H9 (cell line): Measurements from ENCODE around the gene IZUMO2. TPM values are rescaled to one million over a fixed set of nuclear protein-coding genes. Genes with fewer than 3 reads are reported as not detected.
A peak's percentile ranks its signal among the peaks of the same experiment; 100 is the strongest.

ENCODE experiments used
- DNase-seq: peaks from one replicate; pipeline ENCODE4 v3.0.0-alpha.2; 2017
- H2AFZ ChIP-seq: one replicate; pipeline ENCODE4 v1.6.1; 2013; ENCODE audit warnings: mild to moderate bottlenecking, low read length, control low read depth, moderate library complexity
- H2AK5ac ChIP-seq: 2 replicates; pipeline ENCODE4 v1.6.1; 2013; ENCODE audit warnings: low read length, control low read depth, mixed read lengths; ENCODE audit not compliant: insufficient read length
- H2BK120ac ChIP-seq: one replicate; pipeline ENCODE4 v1.6.1; 2013; ENCODE audit warnings: low read depth, mild to moderate bottlenecking, low read length, control low read depth, inconsistent platforms; ENCODE audit not compliant: poor library complexity, severe bottlenecking
- H2BK12ac ChIP-seq: 2 replicates; pipeline ENCODE4 v1.6.1; 2013; ENCODE audit warnings: low read length, control low read depth, mixed read lengths, low read depth; ENCODE audit not compliant: insufficient read length
- H2BK15ac ChIP-seq: 2 replicates; pipeline ENCODE4 v1.6.1; 2013; ENCODE audit warnings: low read depth, low read length, control low read depth
- H2BK20ac ChIP-seq: one replicate; pipeline ENCODE4 v1.6.1; 2013; ENCODE audit warnings: low read depth, mild to moderate bottlenecking, low read length, control low read depth, inconsistent platforms; ENCODE audit not compliant: poor library complexity, severe bottlenecking
- H2BK5ac ChIP-seq: 2 replicates; pipeline ENCODE4 v1.6.1; 2013; ENCODE audit warnings: low read length, control low read depth, mixed read lengths; ENCODE audit not compliant: insufficient read length
- H3K14ac ChIP-seq: 2 replicates; pipeline ENCODE4 v1.6.1; 2013; ENCODE audit warnings: low read length, control low read depth; ENCODE audit not compliant: insufficient read depth
- H3K18ac ChIP-seq: 2 replicates; pipeline ENCODE4 v1.6.1; 2013; ENCODE audit warnings: low read depth, mild to moderate bottlenecking, mixed read lengths, low read length, control low read depth; ENCODE audit not compliant: insufficient read length
- H3K23ac ChIP-seq: 2 replicates; pipeline ENCODE4 v1.6.1; 2013; ENCODE audit warnings: low read length, control low read depth, mixed read lengths, low read depth; ENCODE audit not compliant: insufficient read length
- H3K23me2 ChIP-seq: 2 replicates; pipeline ENCODE4 v1.6.1; 2013; ENCODE audit warnings: low read depth, mild to moderate bottlenecking, mixed read lengths, low read length, control low read depth; ENCODE audit not compliant: insufficient read length, poor library complexity, severe bottlenecking
- H3K27ac ChIP-seq: 2 replicates; pipeline ENCODE4 v1.5.1; 2013; ENCODE audit warnings: low read length, control low read depth, mixed read lengths, low read depth; ENCODE audit not compliant: insufficient read length
- H3K27me3 ChIP-seq: 2 replicates; pipeline ENCODE4 v1.6.1; 2013; ENCODE audit warnings: low read length, control low read depth, inconsistent platforms; ENCODE audit not compliant: insufficient read depth
- H3K4ac ChIP-seq: 2 replicates; pipeline ENCODE4 v1.6.1; 2013; ENCODE audit warnings: low read depth, mild to moderate bottlenecking, control low read depth, inconsistent platforms, low read length, moderate library complexity
- H3K4me1 ChIP-seq: 2 replicates; pipeline ENCODE4 v1.6.1; 2013; ENCODE audit warnings: low read length, control low read depth, inconsistent platforms; ENCODE audit not compliant: insufficient read depth
- H3K4me2 ChIP-seq: 2 replicates; pipeline ENCODE4 v1.6.1; 2013; ENCODE audit warnings: low read length, control low read depth, mixed read lengths; ENCODE audit not compliant: insufficient read length, insufficient read depth
- H3K56ac ChIP-seq: 2 replicates; pipeline ENCODE4 v1.6.1; 2013; ENCODE audit warnings: low read depth, mild to moderate bottlenecking, mixed read lengths, low read length, control low read depth; ENCODE audit not compliant: insufficient read length
- H3K79me1 ChIP-seq: 2 replicates; pipeline ENCODE4 v1.6.1; 2013; ENCODE audit warnings: low read depth, mild to moderate bottlenecking, moderate library complexity, low read length, control low read depth, inconsistent platforms; ENCODE audit not compliant: insufficient read depth, poor library complexity, severe bottlenecking
- H3K79me2 ChIP-seq: 2 replicates; pipeline ENCODE4 v1.6.1; 2013; ENCODE audit warnings: low read length, control low read depth, inconsistent platforms; ENCODE audit not compliant: insufficient read depth
- H3K9ac ChIP-seq: 2 replicates; pipeline ENCODE4 v1.6.1; 2013; ENCODE audit warnings: low read length, control low read depth, mixed read lengths; ENCODE audit not compliant: insufficient read length; ENCODE audit errors: extremely low read depth
- H3K9me3 ChIP-seq: one replicate; pipeline ENCODE4 v1.6.1; 2013; ENCODE audit warnings: low read depth, low read length, inconsistent platforms; ENCODE audit not compliant: control insufficient read depth
- H3T11ph ChIP-seq: one replicate; pipeline ENCODE4 v1.6.1; 2013; ENCODE audit warnings: mild to moderate bottlenecking, low read length, control low read depth, inconsistent platforms
- H4K20me1 ChIP-seq: one replicate; pipeline ENCODE4 v1.6.1; 2013; ENCODE audit not compliant: control insufficient read depth, insufficient read length, insufficient read depth
- H4K5ac ChIP-seq: 2 replicates; pipeline ENCODE4 v1.6.1; 2013; ENCODE audit warnings: low read depth, mild to moderate bottlenecking, mixed read lengths, low read length, control low read depth; ENCODE audit not compliant: insufficient read length
- H4K8ac ChIP-seq: replicated peaks from 2 replicates; pipeline ENCODE4 v1.6.1; 2013; ENCODE audit warnings: low read length, control low read depth, mixed read lengths, low read depth; ENCODE audit not compliant: insufficient read length
- H4K91ac ChIP-seq: 2 replicates; pipeline ENCODE4 v1.6.1; 2013; ENCODE audit warnings: low read depth, mild to moderate bottlenecking, moderate library complexity, mixed read lengths, low read length, control low read depth; ENCODE audit not compliant: insufficient read length
- H3K27ac Mint-ChIP-seq, 3 experiments: 2 replicates in 2 of 3; 3 replicates in 1 of 3; pipeline ENCODE4 v1.8.0; 2020 to 2021; ENCODE audit warnings: mixed read lengths in 3 of 3, mild to moderate bottlenecking in 1 of 3, moderate library complexity in 1 of 3
- H3K27me3 Mint-ChIP-seq: 2 replicates; pipeline ENCODE4 v1.8.0; 2021; ENCODE audit warnings: low read depth, mild to moderate bottlenecking, moderate library complexity, mixed read lengths
- H3K36me3 Mint-ChIP-seq, 3 experiments: 2 replicates in 2 of 3; 3 replicates in 1 of 3; pipeline ENCODE4 v1.8.0; 2020 to 2021; ENCODE audit warnings: low read depth in 3 of 3, mixed read lengths in 3 of 3; ENCODE audit not compliant: insufficient read depth in 1 of 3
- H3K4me1 Mint-ChIP-seq, 2 experiments: 2 replicates each; pipeline ENCODE4 v1.8.0; 2020; ENCODE audit warnings: mixed read lengths in 2 of 2
- H3K4me3 Mint-ChIP-seq, 2 experiments: 2 replicates in 1 of 2; 3 replicates in 1 of 2; pipeline ENCODE4 v1.8.0; 2020 to 2021; ENCODE audit warnings: mild to moderate bottlenecking in 2 of 2, mixed read lengths in 2 of 2, moderate library complexity in 1 of 2
- H3K9me3 Mint-ChIP-seq, 2 experiments: 2 replicates in 1 of 2; 3 replicates in 1 of 2; pipeline ENCODE4 v1.8.0; 2020; ENCODE audit warnings: mild to moderate bottlenecking in 2 of 2, mixed read lengths in 2 of 2, moderate library complexity in 1 of 2
- WGBS: extraction: QIAGEN DNeasy Blood & Tissue Kit; methylation state at CpG from one replicate; pipeline ENCODE4 v1.1.7; 2013; ENCODE audit warnings: missing lambda C conversion rate, low lambda C conversion rate, mixed read lengths; ENCODE audit not compliant: insufficient read length; ENCODE audit errors: extremely low coverage; 5-methylcytosine and 5-hydroxymethylcytosine counted together
- total RNA-seq: library from RNA; stranded (reverse); gene quantifications from 2 replicates; pipeline ENCODE4 v1.2.1, GENCODE V29; 2021
- TF ChIP-seq, protein P1 (sequence below): fragments of 200-600 bp; sonication (generic); conservative IDR thresholded peaks from 3 replicates; pipeline ENCODE4 v1.8.0; 2021; ENCODE audit warnings: antibody characterized with exemption, mild to moderate bottlenecking

The IZUMO2 gene
- total RNA-seq, 1 experiment from 2014 or later: not detected

DNA sequence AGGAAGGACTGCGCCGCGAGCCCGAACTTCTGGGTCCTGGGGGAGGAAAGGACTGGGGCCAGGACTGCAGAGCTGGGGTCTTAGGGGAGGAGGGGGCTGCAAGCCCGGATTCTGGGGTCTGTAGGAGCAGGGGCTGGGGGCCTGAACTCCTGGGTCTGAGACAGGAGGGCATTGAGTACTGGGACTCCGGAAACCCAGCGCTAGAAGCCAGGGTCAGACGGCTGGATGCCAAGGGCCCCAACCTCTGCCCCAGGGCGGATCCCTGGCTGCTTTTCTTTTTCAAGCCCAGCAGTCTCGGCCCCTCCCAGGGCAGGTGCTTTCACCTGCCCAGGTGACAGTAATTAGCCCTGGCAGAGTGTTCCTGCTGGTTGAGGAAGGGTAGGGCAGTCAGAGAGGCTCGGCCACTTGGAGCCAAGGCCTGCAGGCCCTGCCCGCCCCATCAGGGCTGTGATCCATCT, 42.6 kb upstream of the IZUMO2 start:
- no peak overlapping the region for H4K5ac ChIP-seq
- H3K23ac ChIP-seq: no peak overlapping the region
- no peak overlapping the region for H3K27ac ChIP-seq
- no peak overlapping the region for H2BK15ac ChIP-seq
- peaks cover 3 to 18% of the 10 kb centered on the region in 2 experiments for H3K4me1 Mint-ChIP-seq
- no peaks in the 10 kb centered on the region for H3K9me3 Mint-ChIP-seq
- WGBS: no CpG with 5 or more reads among the region's 12 CpGs
- H2BK12ac ChIP-seq: no peak overlapping the region
- H3K18ac ChIP-seq: peak overlapping the region; percentile 23
- H2BK5ac ChIP-seq: no peak overlapping the region
- TF ChIP-seq, protein P1, sequence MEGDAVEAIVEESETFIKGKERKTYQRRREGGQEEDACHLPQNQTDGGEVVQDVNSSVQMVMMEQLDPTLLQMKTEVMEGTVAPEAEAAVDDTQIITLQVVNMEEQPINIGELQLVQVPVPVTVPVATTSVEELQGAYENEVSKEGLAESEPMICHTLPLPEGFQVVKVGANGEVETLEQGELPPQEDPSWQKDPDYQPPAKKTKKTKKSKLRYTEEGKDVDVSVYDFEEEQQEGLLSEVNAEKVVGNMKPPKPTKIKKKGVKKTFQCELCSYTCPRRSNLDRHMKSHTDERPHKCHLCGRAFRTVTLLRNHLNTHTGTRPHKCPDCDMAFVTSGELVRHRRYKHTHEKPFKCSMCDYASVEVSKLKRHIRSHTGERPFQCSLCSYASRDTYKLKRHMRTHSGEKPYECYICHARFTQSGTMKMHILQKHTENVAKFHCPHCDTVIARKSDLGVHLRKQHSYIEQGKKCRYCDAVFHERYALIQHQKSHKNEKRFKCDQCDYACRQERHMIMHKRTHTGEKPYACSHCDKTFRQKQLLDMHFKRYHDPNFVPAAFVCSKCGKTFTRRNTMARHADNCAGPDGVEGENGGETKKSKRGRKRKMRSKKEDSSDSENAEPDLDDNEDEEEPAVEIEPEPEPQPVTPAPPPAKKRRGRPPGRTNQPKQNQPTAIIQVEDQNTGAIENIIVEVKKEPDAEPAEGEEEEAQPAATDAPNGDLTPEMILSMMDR: peak; percentile 35
- DNase-seq: peak; percentile 59
- no peaks in the 10 kb centered on the region for H4K20me1 ChIP-seq
- H3K14ac ChIP-seq: peak overlapping the region; percentile 66; the same call in 1 of the 2 replicates
- H3K23me2 ChIP-seq: peaks cover 9% of the 10 kb centered on the region
- no peak overlapping the region for H4K8ac ChIP-seq
- H3K27me3 Mint-ChIP-seq: peaks cover 35% of the 10 kb centered on the region
- H3T11ph ChIP-seq: no peak overlapping the region
- no peak overlapping the region for H3K9ac ChIP-seq
- H3K4me1 ChIP-seq: no peaks in the 10 kb centered on the region
- no peaks in the 10 kb centered on the region for H3K9me3 ChIP-seq
- H3K4me2 ChIP-seq: peak overlapping the region; percentile 20
- H2BK120ac ChIP-seq: no peak overlapping the region
- H3K36me3 Mint-ChIP-seq: peaks cover 0 to 6% (median 0%) of the 10 kb centered on the region in 3 experiments; a peak in 2 of 7 replicates
- H3K4ac ChIP-seq: no peak overlapping the region
- H4K91ac ChIP-seq: no peak overlapping the region
- no peaks in the 10 kb centered on the region for H3K79me1 ChIP-seq
- no peak overlapping the region; a peak in 1 of 7 replicates for H3K27ac Mint-ChIP-seq
- no peaks in the 10 kb centered on the region for H3K27me3 ChIP-seq
- no peak overlapping the region for H2AFZ ChIP-seq
- peak overlapping the region; percentile 69 to 80 for H3K4me3 Mint-ChIP-seq
- H3K79me2 ChIP-seq: no peaks in the 10 kb centered on the region
- no peak overlapping the region for H3K56ac ChIP-seq
- no peak overlapping the region for H2AK5ac ChIP-seq
- no peak overlapping the region for H2BK20ac ChIP-seq
